HL-60 (cell line): ENCODE data around the gene ANKH.
A peak's percentile ranks its signal among the peaks of the same experiment; 100 is the strongest.

Source experiments
- DNase-seq, 2 experiments: peaks; one replicate each; pipeline ENCODE4 v3.0.0-alpha.2; 2010 to 2020; ENCODE audit warnings: low read depth in 1 of 2, low spot score in 1 of 2
- H3K27ac ChIP-seq: fragments of 250-450 bp; sonication (Bioruptor Pico); replicated peaks from 2 replicates; pipeline ENCODE4 v1.5.1; 2020; ENCODE audit warnings: mild to moderate bottlenecking, moderate library complexity
- H3K27me3 ChIP-seq: fragments of 250-450 bp; sonication (Bioruptor Pico); 2 replicates; pipeline ENCODE4 v1.5.1; 2021; ENCODE audit warnings: mild to moderate bottlenecking, moderate library complexity; ENCODE audit not compliant: insufficient read depth, poor library complexity, severe bottlenecking
- H3K4me3 ChIP-seq: replicated peaks from 2 replicates; pipeline ENCODE4 v1.5.1; 2011; ENCODE audit warnings: mild to moderate bottlenecking, control low read depth, low read length; ENCODE audit not compliant: insufficient read depth
- GABPA ChIP-seq: IDR thresholded peaks from 2 replicates; pipeline ENCODE4 v1.6.1; 2012; ENCODE audit warnings: low read depth
- POLR2AphosphoS5 ChIP-seq: IDR thresholded peaks from 2 replicates; pipeline ENCODE4 v1.6.1; 2012; ENCODE audit warnings: low read depth
- SPI1 ChIP-seq: IDR thresholded peaks from 2 replicates; pipeline ENCODE4 v1.6.1; 2012; ENCODE audit warnings: low read depth, mild to moderate bottlenecking, borderline replicate concordance
- TF ChIP-seq, protein P1 (sequence below): IDR thresholded peaks from 2 replicates; pipeline ENCODE4 v1.6.1; 2012; ENCODE audit warnings: low read depth; ENCODE audit not compliant: insufficient replicate concordance
- TF ChIP-seq, protein P2 (sequence below): IDR thresholded peaks from one replicate; pipeline ENCODE4 v1.5.1; 2011; ENCODE audit warnings: low read length, control low read depth, inconsistent platforms; ENCODE audit not compliant: insufficient read depth

The ANKH gene

DNA sequence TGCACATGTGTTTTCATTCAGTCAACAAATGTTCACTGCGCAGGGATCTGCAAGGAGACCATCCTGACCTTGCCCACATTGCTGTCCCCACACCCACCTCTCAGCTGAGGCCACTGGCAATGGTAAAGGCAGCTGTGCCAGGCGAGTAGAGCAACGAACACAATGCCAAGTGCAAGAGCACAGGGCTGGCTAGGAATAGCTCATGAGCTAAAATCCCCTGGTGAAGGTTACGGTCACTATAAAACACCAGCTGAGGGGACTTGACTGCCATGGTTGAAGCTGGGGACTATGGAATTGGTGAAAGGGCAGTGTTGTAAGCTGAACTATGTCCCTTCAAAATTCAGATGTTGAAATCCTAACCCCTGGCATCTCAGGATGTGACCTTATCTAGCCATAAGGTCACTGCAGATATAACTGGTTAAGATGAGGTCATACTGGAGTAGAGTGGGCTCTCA lies 111.0 kb downstream of the ANKH start:
- Histone ChIP-seq H3K27ac (no peak overlapping the region), H3K27me3 (no peaks in the 10 kb centered on the region), H3K4me3 (no peak overlapping the region)
- TF ChIP-seq, protein P1, sequence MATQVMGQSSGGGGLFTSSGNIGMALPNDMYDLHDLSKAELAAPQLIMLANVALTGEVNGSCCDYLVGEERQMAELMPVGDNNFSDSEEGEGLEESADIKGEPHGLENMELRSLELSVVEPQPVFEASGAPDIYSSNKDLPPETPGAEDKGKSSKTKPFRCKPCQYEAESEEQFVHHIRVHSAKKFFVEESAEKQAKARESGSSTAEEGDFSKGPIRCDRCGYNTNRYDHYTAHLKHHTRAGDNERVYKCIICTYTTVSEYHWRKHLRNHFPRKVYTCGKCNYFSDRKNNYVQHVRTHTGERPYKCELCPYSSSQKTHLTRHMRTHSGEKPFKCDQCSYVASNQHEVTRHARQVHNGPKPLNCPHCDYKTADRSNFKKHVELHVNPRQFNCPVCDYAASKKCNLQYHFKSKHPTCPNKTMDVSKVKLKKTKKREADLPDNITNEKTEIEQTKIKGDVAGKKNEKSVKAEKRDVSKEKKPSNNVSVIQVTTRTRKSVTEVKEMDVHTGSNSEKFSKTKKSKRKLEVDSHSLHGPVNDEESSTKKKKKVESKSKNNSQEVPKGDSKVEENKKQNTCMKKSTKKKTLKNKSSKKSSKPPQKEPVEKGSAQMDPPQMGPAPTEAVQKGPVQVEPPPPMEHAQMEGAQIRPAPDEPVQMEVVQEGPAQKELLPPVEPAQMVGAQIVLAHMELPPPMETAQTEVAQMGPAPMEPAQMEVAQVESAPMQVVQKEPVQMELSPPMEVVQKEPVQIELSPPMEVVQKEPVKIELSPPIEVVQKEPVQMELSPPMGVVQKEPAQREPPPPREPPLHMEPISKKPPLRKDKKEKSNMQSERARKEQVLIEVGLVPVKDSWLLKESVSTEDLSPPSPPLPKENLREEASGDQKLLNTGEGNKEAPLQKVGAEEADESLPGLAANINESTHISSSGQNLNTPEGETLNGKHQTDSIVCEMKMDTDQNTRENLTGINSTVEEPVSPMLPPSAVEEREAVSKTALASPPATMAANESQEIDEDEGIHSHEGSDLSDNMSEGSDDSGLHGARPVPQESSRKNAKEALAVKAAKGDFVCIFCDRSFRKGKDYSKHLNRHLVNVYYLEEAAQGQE = no peak
- TF ChIP-seq GABPA (no peak), POLR2AphosphoS5 (no peak), SPI1 (no peak)
- TF ChIP-seq, protein P2, sequence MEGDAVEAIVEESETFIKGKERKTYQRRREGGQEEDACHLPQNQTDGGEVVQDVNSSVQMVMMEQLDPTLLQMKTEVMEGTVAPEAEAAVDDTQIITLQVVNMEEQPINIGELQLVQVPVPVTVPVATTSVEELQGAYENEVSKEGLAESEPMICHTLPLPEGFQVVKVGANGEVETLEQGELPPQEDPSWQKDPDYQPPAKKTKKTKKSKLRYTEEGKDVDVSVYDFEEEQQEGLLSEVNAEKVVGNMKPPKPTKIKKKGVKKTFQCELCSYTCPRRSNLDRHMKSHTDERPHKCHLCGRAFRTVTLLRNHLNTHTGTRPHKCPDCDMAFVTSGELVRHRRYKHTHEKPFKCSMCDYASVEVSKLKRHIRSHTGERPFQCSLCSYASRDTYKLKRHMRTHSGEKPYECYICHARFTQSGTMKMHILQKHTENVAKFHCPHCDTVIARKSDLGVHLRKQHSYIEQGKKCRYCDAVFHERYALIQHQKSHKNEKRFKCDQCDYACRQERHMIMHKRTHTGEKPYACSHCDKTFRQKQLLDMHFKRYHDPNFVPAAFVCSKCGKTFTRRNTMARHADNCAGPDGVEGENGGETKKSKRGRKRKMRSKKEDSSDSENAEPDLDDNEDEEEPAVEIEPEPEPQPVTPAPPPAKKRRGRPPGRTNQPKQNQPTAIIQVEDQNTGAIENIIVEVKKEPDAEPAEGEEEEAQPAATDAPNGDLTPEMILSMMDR = no peak
- DNase-seq = no peak

DNA sequence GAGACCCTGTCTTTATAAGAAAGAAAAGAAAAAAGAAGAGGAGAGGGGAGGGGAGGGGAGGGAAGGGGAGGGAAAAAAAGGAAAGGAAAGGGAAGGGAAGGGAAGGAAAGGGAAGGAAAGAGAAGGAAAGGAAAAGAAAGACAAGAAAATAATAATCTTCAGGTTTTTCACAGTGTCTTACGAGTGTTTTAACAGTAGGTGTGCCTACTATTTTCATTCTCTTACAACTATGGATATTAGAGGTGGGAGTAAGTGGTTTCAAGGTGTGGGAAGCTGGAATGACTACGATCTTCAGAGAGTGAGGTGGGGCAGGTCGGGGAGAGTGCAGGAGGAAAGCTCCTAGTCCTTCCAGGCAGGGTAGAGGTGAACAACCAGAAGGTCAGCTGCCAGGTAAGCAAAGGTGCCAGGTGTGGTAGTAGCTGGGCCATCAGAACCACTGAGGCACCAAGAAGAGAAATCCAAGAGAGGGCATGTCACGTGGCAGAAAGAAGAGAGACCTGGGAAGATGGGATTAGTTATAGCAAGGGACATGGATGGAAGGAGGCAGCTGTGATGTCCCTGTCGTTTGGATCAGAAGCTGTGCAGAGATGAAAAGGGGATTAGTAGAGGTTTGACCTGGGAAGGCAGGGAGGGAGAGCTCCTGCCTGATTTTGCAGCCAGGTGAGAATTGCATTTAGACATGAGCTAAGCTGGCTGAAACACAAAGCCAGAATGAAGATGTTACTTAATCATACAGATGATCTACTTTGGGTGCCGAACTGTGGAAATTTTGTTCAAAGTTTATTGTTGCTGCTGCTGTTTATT lies 111.6 kb downstream of the ANKH start:
- no peak overlapping the region for H3K27ac ChIP-seq
- H3K4me3 ChIP-seq = no peak overlapping the region
- no peaks in the 10 kb centered on the region for H3K27me3 ChIP-seq
- no peak for DNase-seq
- TF ChIP-seq SPI1 = no peak
- TF ChIP-seq, protein P2 = no peak
- TF ChIP-seq POLR2AphosphoS5 = no peak
- TF ChIP-seq, protein P1 = no peak
- TF ChIP-seq GABPA = no peak

DNA sequence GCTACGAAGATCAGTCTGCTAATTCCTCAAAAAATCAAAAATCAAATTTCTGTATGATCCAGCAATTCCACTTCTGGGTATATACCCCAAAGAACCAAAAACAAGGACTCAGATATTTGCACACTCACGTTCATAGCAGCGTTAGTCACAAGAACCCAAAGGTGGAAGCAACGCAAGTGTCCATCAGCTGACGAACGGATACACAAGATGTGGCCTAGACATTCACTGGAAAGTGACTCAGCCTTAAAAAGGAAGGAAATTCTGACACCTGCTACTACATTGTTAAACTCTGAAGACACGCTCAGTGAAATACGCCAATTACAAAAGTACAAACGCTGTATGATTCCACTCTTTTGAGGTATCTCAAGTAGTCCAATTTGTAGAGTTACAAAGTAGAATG lies 113.7 kb downstream of the ANKH start:
- Histone ChIP-seq H3K27ac (no peak overlapping the region), H3K27me3 (no peaks in the 10 kb centered on the region), H3K4me3 (no peak overlapping the region)
- TF ChIP-seq SPI1 = no peak
- TF ChIP-seq, protein P1 = no peak
- TF ChIP-seq, protein P2 = no peak
- no peak for TF ChIP-seq GABPA
- no peak for TF ChIP-seq POLR2AphosphoS5
- DNase-seq = peak; percentile 20 to 57
